Activated CD8-positive, alpha-beta memory T cell treated with anti-CD3 and anti-CD28 coated beads for 4 hours (primary cell): ENCODE measurements around the gene ORMDL3.

Experiments used
- DNase-seq, 2 donors: peaks; one replicate each; pipeline ENCODE4 v3.0.0-alpha.2; 2020; ENCODE audit warnings: low read depth in 2 of 2

ORMDL3 gene

GRCh38 chr17:39871801-39872200, 55.6 kb downstream of the ORMDL3 start:
- no peak for DNase-seq
